B cell (primary cell): Measurements from ENCODE around the gene RPL7A. TPM values are rescaled to one million over a fixed set of nuclear protein-coding genes. Genes with fewer than 3 reads are reported as not detected.

Experiments
- ATAC-seq: fragments of 200-7000 bp; cut with Tn5 transposase; one replicate; pipeline ENCODE4 v1.10.0; 2021; ENCODE audit warnings: low read depth, mild to moderate bottlenecking, moderate number of reproducible peaks, moderate library complexity
- CTCF ChIA-PET: fragments of 350-600 bp; sonication (Branson Sonifier 250); formaldehyde crosslinking; loops from one replicate; lab custom pipeline; 2021; ENCODE audit warnings: antibody characterized with exemption, inconsistent platforms; lab: Charles Lee
- POLR2A ChIA-PET: fragments of 350-600 bp; sonication (Branson Sonifier 250); formaldehyde crosslinking; loops from one replicate; lab custom pipeline; 2021; ENCODE audit warnings: antibody characterized with exemption; lab: Charles Lee
- DNase-seq: peaks from one replicate; pipeline ENCODE4 v3.0.0; 2013
- H2AFZ ChIP-seq: 2 replicates; pipeline ENCODE4 v1.6.1; 2012; ENCODE audit warnings: mild to moderate bottlenecking, low read depth, low read length; ENCODE audit not compliant: insufficient read depth, poor library complexity, severe bottlenecking
- H3K27ac ChIP-seq, 2 donors: 1 replicate in 1 of 2; 2 replicates in 1 of 2; pipeline ENCODE4 v1.5.1; 2012 to 2013; ENCODE audit warnings: low read length in 2 of 2, mild to moderate bottlenecking in 2 of 2, moderate library complexity in 1 of 2
- H3K27me3 ChIP-seq, 4 experiments: fragments of 200-600 bp in 1 of 4; sonication (generic) in 1 of 4; replicated peaks in 1 of 4; 1 replicate in 2 of 4; 2 replicates in 2 of 4; pipeline versions ENCODE4 v1.6.1 to v1.7.0; 2013 to 2016; ENCODE audit warnings: low read length in 3 of 4, mild to moderate bottlenecking in 2 of 4, mixed read lengths in 1 of 4, moderate library complexity in 1 of 4; ENCODE audit not compliant: insufficient read depth in 4 of 4, control insufficient read depth in 3 of 4; ENCODE audit errors: control extremely low read depth in 1 of 4
- H3K36me3 ChIP-seq, 2 experiments: replicated peaks in 1 of 2; 1 replicate in 1 of 2; 2 replicates in 1 of 2; pipeline versions ENCODE4 v1.6.1 to v1.7.1; 2013; ENCODE audit warnings: low read length in 1 of 2; ENCODE audit not compliant: insufficient read depth in 2 of 2, control insufficient read depth in 1 of 2; ENCODE audit errors: control extremely low read depth in 1 of 2, extremely low read depth in 1 of 2
- H3K4me1 ChIP-seq, 2 donors: fragments of 200-600 bp in 1 of 2; sonication (generic) in 1 of 2; 1 replicate in 1 of 2; 2 replicates in 1 of 2; pipeline versions ENCODE4 v1.5.1 to v1.6.1; 2013 to 2017; ENCODE audit warnings: low read length in 2 of 2; ENCODE audit not compliant: control insufficient read depth in 2 of 2, insufficient read depth in 2 of 2
- H3K4me2 ChIP-seq: replicated peaks from 2 replicates; pipeline ENCODE3; 2012; ENCODE audit warnings: mild to moderate bottlenecking, low read depth, low read length; ENCODE audit not compliant: poor library complexity, severe bottlenecking
- H3K4me3 ChIP-seq, 5 experiments: fragments of 200-600 bp in 1 of 5; sonication (generic) in 1 of 5; 1 replicate in 3 of 5; 2 replicates in 2 of 5; pipeline versions ENCODE4 v1.5.1 to v1.7.0; 2011 to 2016; ENCODE audit warnings: low read length in 4 of 5, mild to moderate bottlenecking in 4 of 5, low read depth in 2 of 5, control low read depth in 1 of 5, moderate library complexity in 1 of 5; ENCODE audit not compliant: insufficient read depth in 1 of 5; ENCODE audit errors: control extremely low read depth in 1 of 5, extremely low read depth in 1 of 5
- H3K79me2 ChIP-seq: fragments of 200-600 bp; sonication (generic); one replicate; pipeline ENCODE4 v1.6.0; 2016; ENCODE audit warnings: low read length; ENCODE audit not compliant: control insufficient read depth, insufficient read depth
- H3K9ac ChIP-seq: fragments of 200-600 bp; sonication (generic); 2 replicates; pipeline ENCODE4 v1.6.1; 2017; ENCODE audit warnings: mild to moderate bottlenecking, low read length, moderate library complexity
- H3K9me3 ChIP-seq, 3 donors: one replicate each; pipeline versions ENCODE4 v1.6.1 to v1.7.1; 2013; ENCODE audit warnings: low read length in 2 of 3; ENCODE audit not compliant: control insufficient read depth in 2 of 3, insufficient read depth in 1 of 3; ENCODE audit errors: control extremely low read depth in 1 of 3
- H4K20me1 ChIP-seq: 2 replicates; pipeline ENCODE4 v1.6.0; 2012; ENCODE audit warnings: mild to moderate bottlenecking, low read length; ENCODE audit not compliant: insufficient read depth, control insufficient read depth, poor library complexity, severe bottlenecking
- H3K27ac Mint-ChIP-seq: one replicate; pipeline ENCODE4 v1.8.0; 2021; ENCODE audit warnings: mixed read lengths
- H3K27me3 Mint-ChIP-seq: one replicate; pipeline ENCODE4 v1.8.0; 2021; ENCODE audit warnings: mixed read lengths
- H3K4me1 Mint-ChIP-seq: one replicate; pipeline ENCODE4 v1.8.0; 2021; ENCODE audit warnings: mixed read lengths
- H3K4me3 Mint-ChIP-seq: one replicate; pipeline ENCODE4 v1.8.0; 2021; ENCODE audit warnings: mixed read lengths
- H3K9me3 Mint-ChIP-seq: one replicate; pipeline ENCODE4 v1.8.0; 2022; ENCODE audit warnings: mixed read lengths; ENCODE audit not compliant: insufficient read depth
- CTCF ChIP-seq: fragments of 200-600 bp; IDR thresholded peaks from one replicate; pipeline ENCODE4 v1.8.0; 2022; ENCODE audit warnings: antibody characterized with exemption, mild to moderate bottlenecking
- EZH2 ChIP-seq: IDR thresholded peaks from 2 replicates; pipeline ENCODE4 v1.6.1; 2012; ENCODE audit warnings: borderline replicate concordance, low read depth, mild to moderate bottlenecking, moderate library complexity, low read length; ENCODE audit not compliant: insufficient read depth, poor library complexity, severe bottlenecking
- WGBS: methylation state at CpG from one replicate; pipeline ENCODE4 v1.1.5; 2013; ENCODE audit warnings: missing lambda C conversion rate; ENCODE audit not compliant: insufficient coverage; 5-methylcytosine and 5-hydroxymethylcytosine counted together
- intact Hi-C: fragments of 100-400 bp; cut with micrococcal nuclease; formaldehyde crosslinking; loops from one replicate; pipeline ENCODE4 v1.10.0; 2022
- polyA plus RNA-seq: library from polyadenylated mRNA; depleted of rRNA; stranded (reverse); fragments of >200 nt; gene quantifications from 2 replicates; pipeline ENCODE4 v1.2.3, GENCODE V29; 2012
- total RNA-seq, 2 donors: library from RNA; stranded (reverse); fragments of 120-200 nt in 1 of 2; gene quantifications; 1 replicate in 1 of 2; 2 replicates in 1 of 2; pipeline versions ENCODE4 v1.2.3 to v1.2.4, GENCODE V29; 2013 to 2022

The RPL7A gene
- total and polyA plus RNA-seq, 2 donors (not counting 1 experiment from before 2014, with no cell fraction given): 2,407 to 3,937 TPM

- Histone ChIP-seq H2AFZ (no peak overlapping the region), H3K79me2 (no peaks in the 10 kb centered on the region), H3K36me3 (no peaks in the 10 kb centered on the region), H4K20me1 (no peaks in the 10 kb centered on the region), H3K9me3 (no peaks in the 10 kb centered on the region), H3K4me3 (no peak overlapping the region), H3K4me2 (no peak overlapping the region), H3K9ac (no peak overlapping the region), H3K27ac (no peak overlapping the region), H3K27me3 (peaks cover 0 to 9% (median 0%) of the 10 kb centered on the region in 4 experiments), H3K4me1 (no peaks in the 10 kb centered on the region)
- intact Hi-C loops: no loop called here
- Mint-ChIP-seq H3K27ac (no peak overlapping the region), H3K4me3 (no peak overlapping the region), H3K9me3 (no peaks in the 10 kb centered on the region), H3K27me3 (peaks cover 2% of the 10 kb centered on the region), H3K4me1 (no peaks in the 10 kb centered on the region)
- ChIA-PET POLR2A (no interaction called here), CTCF (interaction anchor here (2.2 kb wide), 1 partner anchor 198 kb away, joined by 5 read pairs; no protein-coding TSS in a partner anchor)
- WGBS: 97% methylated on average over 17 of the region's 17 CpGs
- ATAC-seq: no peak
- no peak for DNase-seq
- TF ChIP-seq CTCF: no peak
- no peak for TF ChIP-seq EZH2
These were observed 36.8 kb downstream of the RPL7A start for GRCh38 chr9:133384736-133385321.

- H3K4me2 ChIP-seq: no peak overlapping the region
- no peaks in the 10 kb centered on the region for H4K20me1 ChIP-seq
- ChIA-PET POLR2A (no interaction called here), CTCF (interaction anchor here (2.2 kb wide), 1 partner anchor 199 kb away, joined by 5 read pairs; no protein-coding TSS in a partner anchor)
- H3K4me1 ChIP-seq: no peaks in the 10 kb centered on the region
- Mint-ChIP-seq H3K9me3 (no peaks in the 10 kb centered on the region), H3K4me1 (no peaks in the 10 kb centered on the region), H3K4me3 (no peak overlapping the region), H3K27ac (no peak overlapping the region), H3K27me3 (peaks cover 8% of the 10 kb centered on the region)
- H3K79me2 ChIP-seq: no peaks in the 10 kb centered on the region
- no peak overlapping the region for H3K9ac ChIP-seq
- no peak overlapping the region for H3K4me3 ChIP-seq
- DNase-seq: no peak
- no peak for TF ChIP-seq CTCF
- no peak for TF ChIP-seq EZH2
- no peak overlapping the region for H2AFZ ChIP-seq
- ATAC-seq: no peak
- intact Hi-C loops: no loop called here
- H3K27me3 ChIP-seq: peaks cover 0 to 12% (median 0%) of the 10 kb centered on the region in 4 experiments
- H3K9me3 ChIP-seq: no peaks in the 10 kb centered on the region
- H3K27ac ChIP-seq: no peak overlapping the region
- WGBS: 98% methylated on average over 14 of the region's 14 CpGs
- H3K36me3 ChIP-seq: no peaks in the 10 kb centered on the region
These were observed 37.4 kb downstream of the RPL7A start for GRCh38 chr9:133385452-133385851.
